GM21786 (cell line): Measurements from ENCODE around the gene TM4SF4.
"Not testable (repeated sequence)": the region's sequence is repeated elsewhere in the genome, so short reads cannot be mapped to it uniquely, and the experiment has no call there.

ENCODE experiments used
- ATAC-seq: cut with Tn5 transposase; IDR thresholded peaks from one replicate; pipeline ENCODE4 v1.9.1; 2021; ENCODE audit not compliant: unreplicated experiment

TM4SF4 gene

GRCh38 chr3:149474250-149474817 is at the start of gene TM4SF4:
Gene TM4SF4 (plus strand): TSS chr3:149474697. CDS start chr3:149474878, 181 bp downstream.
- ATAC-seq = no peak

- ATAC-seq = no peak
Measured at GRCh38 chr3:149424918-149425317, 49.6 kb upstream of the TM4SF4 start.

GRCh38 chr3:149426325-149426724 is 48.2 kb upstream of the TM4SF4 start:
- no peak for ATAC-seq

- no peak for ATAC-seq
Measured at GRCh38 chr3:149428087-149428486, 46.4 kb upstream of the TM4SF4 start.

- no peak for ATAC-seq
Measured at GRCh38 chr3:149430216-149430615, 44.3 kb upstream of the TM4SF4 start.

- ATAC-seq = no peak
Measured at GRCh38 chr3:149432149-149432548, 42.3 kb upstream of the TM4SF4 start.

GRCh38 chr3:149435996-149436885 is 38.3 kb upstream of the TM4SF4 start:
- no peak for ATAC-seq

GRCh38 chr3:149437286-149437685 is 37.2 kb upstream of the TM4SF4 start:
- ATAC-seq = no peak

- ATAC-seq = no peak
Measured at GRCh38 chr3:149437710-149438109, 36.8 kb upstream of the TM4SF4 start.

- ATAC-seq = no peak
Measured at GRCh38 chr3:149438981-149439380, 35.5 kb upstream of the TM4SF4 start.

- no peak for ATAC-seq
Measured at GRCh38 chr3:149441642-149442041, 32.9 kb upstream of the TM4SF4 start.

- ATAC-seq = no peak
Measured at GRCh38 chr3:149442043-149442442, 32.5 kb upstream of the TM4SF4 start.

GRCh38 chr3:149442851-149443544 is 31.5 kb upstream of the TM4SF4 start:
- ATAC-seq = no peak

GRCh38 chr3:149443545-149443912 is 31.0 kb upstream of the TM4SF4 start:
- ATAC-seq = no peak

- not testable (repeated sequence) for ATAC-seq
Measured at GRCh38 chr3:149444867-149445266, 29.6 kb upstream of the TM4SF4 start.

- ATAC-seq = no peak
Measured at GRCh38 chr3:149448331-149448831, 26.1 kb upstream of the TM4SF4 start.

- no peak for ATAC-seq
Measured at GRCh38 chr3:149449182-149449581, 25.3 kb upstream of the TM4SF4 start.

GRCh38 chr3:149449799-149450198 is 24.7 kb upstream of the TM4SF4 start:
- no peak for ATAC-seq

- no peak for ATAC-seq
Measured at GRCh38 chr3:149450281-149450680, 24.2 kb upstream of the TM4SF4 start.

- no peak for ATAC-seq
Measured at GRCh38 chr3:149452036-149452435, 22.5 kb upstream of the TM4SF4 start.

- ATAC-seq = no peak
Measured at GRCh38 chr3:149453140-149453805, 21.2 kb upstream of the TM4SF4 start.
